Skin epidermis (tissue), 12 donors: ENCODE data around the gene ARHGAP9.
"Not testable (repeated sequence)": the region's sequence is repeated elsewhere in the genome, so short reads cannot be mapped to it uniquely, and the experiment has no call there.

Experiments
- H3K27ac ChIP-seq, 21 experiments: fragments of 200-600 bp; sonication (generic) in 11 of 21; one replicate each; pipeline ENCODE4 v1.5.0; 2020; ENCODE audit warnings: mild to moderate bottlenecking in 3 of 21, inconsistent platforms in 2 of 21, moderate library complexity in 2 of 21
- H3K4me3 ChIP-seq, 7 experiments: fragments of 200-600 bp; sonication (generic) in 2 of 7; one replicate each; pipeline ENCODE4 v1.5.0; 2020; ENCODE audit warnings: inconsistent platforms in 2 of 7, mild to moderate bottlenecking in 2 of 7, moderate library complexity in 1 of 7

Gene ARHGAP9

GRCh38 chr12:57518176-57518919 is 38.7 kb upstream of the ARHGAP9 start:
- Histone ChIP-seq H3K27ac (peak overlapping the region in 16 of 21 experiments; percentile 2 to 99 (median 66)), H3K4me3 (peak overlapping the region; percentile 59 to 90 (median 67))

- Histone ChIP-seq H3K4me3 (peak overlapping the region in 1 of 7 experiments; percentile 77), H3K27ac (peak overlapping the region in 12 of 21 experiments; percentile 2 to 98 (median 48))
Observed at GRCh38 chr12:57517718-57518117, 38.1 kb upstream of the ARHGAP9 start.

GRCh38 chr12:57517187-57517586 is 37.5 kb upstream of the ARHGAP9 start:
- Histone ChIP-seq H3K4me3 (no peak overlapping the region), H3K27ac (peak overlapping the region in 9 of 21 experiments; percentile 2 to 98 (median 43))

GRCh38 chr12:57516617-57517153 is 37.0 kb upstream of the ARHGAP9 start:
- Histone ChIP-seq H3K27ac (peak overlapping the region in 2 of 21 experiments; percentile 19 to 33), H3K4me3 (no peak overlapping the region)

GRCh38 chr12:57515934-57516541 is 36.4 kb upstream of the ARHGAP9 start:
- Histone ChIP-seq H3K4me3 (no peak overlapping the region), H3K27ac (peak overlapping the region in 1 of 21 experiments; percentile 19)

- H3K4me3 ChIP-seq: no peak overlapping the region
- no peak overlapping the region for H3K27ac ChIP-seq
Observed at GRCh38 chr12:57515408-57515933, 35.8 kb upstream of the ARHGAP9 start.

- Histone ChIP-seq H3K4me3 (no peak overlapping the region), H3K27ac (no peak overlapping the region)
Observed at GRCh38 chr12:57514720-57515407, 35.2 kb upstream of the ARHGAP9 start.

- H3K27ac ChIP-seq, H3K4me3 ChIP-seq: not testable (repeated sequence)
Observed at GRCh38 chr12:57514246-57514645, 34.6 kb upstream of the ARHGAP9 start.

- H3K27ac ChIP-seq, H3K4me3 ChIP-seq: not testable (repeated sequence)
Observed at GRCh38 chr12:57513677-57514076, 34.0 kb upstream of the ARHGAP9 start.

GRCh38 chr12:57513266-57513665 is 33.6 kb upstream of the ARHGAP9 start:
- no peak overlapping the region for H3K27ac ChIP-seq
- H3K4me3 ChIP-seq: no peak overlapping the region

GRCh38 chr12:57512665-57513064 is 33.0 kb upstream of the ARHGAP9 start:
- H3K27ac ChIP-seq: no peak overlapping the region
- H3K4me3 ChIP-seq: no peak overlapping the region

- Histone ChIP-seq H3K4me3 (no peak overlapping the region), H3K27ac (no peak overlapping the region)
Observed at GRCh38 chr12:57511588-57512325, 32.1 kb upstream of the ARHGAP9 start.

GRCh38 chr12:57511161-57511560 is 31.5 kb upstream of the ARHGAP9 start:
- no peak overlapping the region for H3K27ac ChIP-seq
- no peak overlapping the region for H3K4me3 ChIP-seq

- not testable (repeated sequence) for H3K4me3 ChIP-seq, H3K27ac ChIP-seq
Observed at GRCh38 chr12:57507796-57508195, 28.1 kb upstream of the ARHGAP9 start.

GRCh38 chr12:57506541-57506940 is 26.9 kb upstream of the ARHGAP9 start:
- not testable (repeated sequence) for H3K4me3 ChIP-seq, H3K27ac ChIP-seq

- H3K27ac ChIP-seq, H3K4me3 ChIP-seq: not testable (repeated sequence)
Observed at GRCh38 chr12:57502311-57502969, 22.8 kb upstream of the ARHGAP9 start.

- H3K27ac ChIP-seq: no peak overlapping the region
Observed at GRCh38 chr12:57500213-57500612, 20.5 kb upstream of the ARHGAP9 start.

GRCh38 chr12:57498571-57498970 is 18.9 kb upstream of the ARHGAP9 start:
- H3K4me3 ChIP-seq: no peak overlapping the region
- H3K27ac ChIP-seq: no peak overlapping the region

More at GRCh38 chr12:57500213-57500612, 20.5 kb upstream of the ARHGAP9 start:
- H3K4me3 ChIP-seq: no peak overlapping the region

GRCh38 chr12:57498132-57498502 is 18.5 kb upstream of the ARHGAP9 start:
- Histone ChIP-seq H3K27ac (no peak overlapping the region), H3K4me3 (no peak overlapping the region)
